Measurements from ENCODE around the gene RASGEF1C.

RASGEF1C gene

GRCh38 chr5:180121826-180122413 lies 87.1 kb downstream of the RASGEF1C start:
- 96% methylated on average over 9 of the region's 9 CpGs for WGBS
- no peak overlapping the region for H3K9ac ChIP-seq (ENCODE audit: low read depth, low read length)
- H3K27me3 ChIP-seq (ENCODE audit: insufficient read depth, low read length), result no peaks in the 10 kb centered on the region
- H3K9me3 ChIP-seq (ENCODE audit: insufficient read depth, low read depth, low read length), result no peaks in the 10 kb centered on the region
- H3K4me1 ChIP-seq (ENCODE audit: insufficient read depth, low read length), result no peaks in the 10 kb centered on the region
- H3K36me3 ChIP-seq (ENCODE audit: insufficient read depth, low read length), result no peaks in the 10 kb centered on the region
- H3K4me3 ChIP-seq (ENCODE audit: low read length), result no peak overlapping the region
- no peak overlapping the region for H3K27ac ChIP-seq (ENCODE audit: low read depth, low read length)

GRCh38 chr5:180120237-180121101 lies 88.5 kb downstream of the RASGEF1C start:
- Histone ChIP-seq H3K4me3 (ENCODE audit: low read length) (no peak overlapping the region), H3K27ac (ENCODE audit: low read depth, low read length) (no peak overlapping the region), H3K9ac (ENCODE audit: low read depth, low read length) (no peak overlapping the region), H3K27me3 (ENCODE audit: insufficient read depth, low read length) (no peaks in the 10 kb centered on the region), H3K9me3 (ENCODE audit: insufficient read depth, low read depth, low read length) (no peaks in the 10 kb centered on the region), H3K4me1 (ENCODE audit: insufficient read depth, low read length) (no peaks in the 10 kb centered on the region), H3K36me3 (ENCODE audit: insufficient read depth, low read length) (no peaks in the 10 kb centered on the region)
- 90% methylated on average over 28 of the region's 28 CpGs for WGBS

- Histone ChIP-seq H3K27ac (ENCODE audit: low read depth, low read length) (no peak overlapping the region), H3K9me3 (ENCODE audit: insufficient read depth, low read depth, low read length) (no peaks in the 10 kb centered on the region), H3K4me1 (ENCODE audit: insufficient read depth, low read length) (no peaks in the 10 kb centered on the region), H3K27me3 (ENCODE audit: insufficient read depth, low read length) (no peaks in the 10 kb centered on the region), H3K9ac (ENCODE audit: low read depth, low read length) (no peak overlapping the region), H3K36me3 (ENCODE audit: insufficient read depth, low read length) (no peaks in the 10 kb centered on the region), H3K4me3 (ENCODE audit: low read length) (no peak overlapping the region)
- WGBS, result 95% methylated on average over 12 of the region's 12 CpGs
Measured at GRCh38 chr5:180119903-180120236, 89.1 kb downstream of the RASGEF1C start.

- Histone ChIP-seq H3K27ac (ENCODE audit: low read depth, low read length) (no peak overlapping the region), H3K27me3 (ENCODE audit: insufficient read depth, low read length) (no peaks in the 10 kb centered on the region), H3K9ac (ENCODE audit: low read depth, low read length) (no peak overlapping the region), H3K4me3 (ENCODE audit: low read length) (no peak overlapping the region), H3K4me1 (ENCODE audit: insufficient read depth, low read length) (no peaks in the 10 kb centered on the region), H3K36me3 (ENCODE audit: insufficient read depth, low read length) (no peaks in the 10 kb centered on the region), H3K9me3 (ENCODE audit: insufficient read depth, low read depth, low read length) (no peaks in the 10 kb centered on the region)
- WGBS, result 92% methylated on average over 23 of the region's 23 CpGs
Measured at GRCh38 chr5:180119031-180119902, 89.7 kb downstream of the RASGEF1C start.

GRCh38 chr5:180118391-180118791 lies 90.6 kb downstream of the RASGEF1C start:
- Histone ChIP-seq H3K9ac (ENCODE audit: low read depth, low read length) (no peak overlapping the region), H3K27ac (ENCODE audit: low read depth, low read length) (no peak overlapping the region), H3K9me3 (ENCODE audit: insufficient read depth, low read depth, low read length) (no peaks in the 10 kb centered on the region), H3K27me3 (ENCODE audit: insufficient read depth, low read length) (no peaks in the 10 kb centered on the region), H3K4me3 (ENCODE audit: low read length) (no peak overlapping the region), H3K4me1 (ENCODE audit: insufficient read depth, low read length) (no peaks in the 10 kb centered on the region), H3K36me3 (ENCODE audit: insufficient read depth, low read length) (no peaks in the 10 kb centered on the region)
- WGBS, result 93% methylated on average over 14 of the region's 14 CpGs

- Histone ChIP-seq H3K36me3 (ENCODE audit: insufficient read depth, low read length) (no peaks in the 10 kb centered on the region), H3K4me1 (ENCODE audit: insufficient read depth, low read length) (no peaks in the 10 kb centered on the region), H3K27me3 (ENCODE audit: insufficient read depth, low read length) (no peaks in the 10 kb centered on the region), H3K27ac (ENCODE audit: low read depth, low read length) (no peak overlapping the region), H3K9me3 (ENCODE audit: insufficient read depth, low read depth, low read length) (no peaks in the 10 kb centered on the region), H3K9ac (ENCODE audit: low read depth, low read length) (no peak overlapping the region), H3K4me3 (ENCODE audit: low read length) (no peak overlapping the region)
- 92% methylated on average over 14 of the region's 14 CpGs for WGBS
Measured at GRCh38 chr5:180117000-180117725, 91.8 kb downstream of the RASGEF1C start.

GRCh38 chr5:180116077-180116999 lies 92.7 kb downstream of the RASGEF1C start:
- Histone ChIP-seq H3K27me3 (ENCODE audit: insufficient read depth, low read length) (no peaks in the 10 kb centered on the region), H3K4me3 (ENCODE audit: low read length) (no peak overlapping the region), H3K36me3 (ENCODE audit: insufficient read depth, low read length) (no peaks in the 10 kb centered on the region), H3K4me1 (ENCODE audit: insufficient read depth, low read length) (no peaks in the 10 kb centered on the region), H3K9me3 (ENCODE audit: insufficient read depth, low read depth, low read length) (no peaks in the 10 kb centered on the region), H3K9ac (ENCODE audit: low read depth, low read length) (no peak overlapping the region), H3K27ac (ENCODE audit: low read depth, low read length) (no peak overlapping the region)
- 92% methylated on average over 31 of the region's 31 CpGs for WGBS

GRCh38 chr5:180115326-180116076 lies 93.5 kb downstream of the RASGEF1C start:
- Histone ChIP-seq H3K36me3 (ENCODE audit: insufficient read depth, low read length) (no peaks in the 10 kb centered on the region), H3K27ac (ENCODE audit: low read depth, low read length) (no peak overlapping the region), H3K9me3 (ENCODE audit: insufficient read depth, low read depth, low read length) (no peaks in the 10 kb centered on the region), H3K27me3 (ENCODE audit: insufficient read depth, low read length) (no peaks in the 10 kb centered on the region), H3K9ac (ENCODE audit: low read depth, low read length) (no peak overlapping the region), H3K4me1 (ENCODE audit: insufficient read depth, low read length) (no peaks in the 10 kb centered on the region), H3K4me3 (ENCODE audit: low read length) (no peak overlapping the region)
- 95% methylated on average over 14 of the region's 14 CpGs for WGBS

GRCh38 chr5:180114304-180115003 lies 94.6 kb downstream of the RASGEF1C start:
- 93% methylated on average over 23 of the region's 23 CpGs for WGBS
- no peak overlapping the region for H3K27ac ChIP-seq (ENCODE audit: low read depth, low read length)
- H3K9ac ChIP-seq (ENCODE audit: low read depth, low read length), result no peak overlapping the region

More at GRCh38 chr5:180114304-180115003, 94.6 kb downstream of the RASGEF1C start:
- H3K4me1 ChIP-seq (ENCODE audit: insufficient read depth, low read length), result no peaks in the 10 kb centered on the region
- H3K36me3 ChIP-seq (ENCODE audit: insufficient read depth, low read length), result no peaks in the 10 kb centered on the region
- no peaks in the 10 kb centered on the region for H3K9me3 ChIP-seq (ENCODE audit: insufficient read depth, low read depth, low read length)
- H3K4me3 ChIP-seq (ENCODE audit: low read length), result no peak overlapping the region
- no peaks in the 10 kb centered on the region for H3K27me3 ChIP-seq (ENCODE audit: insufficient read depth, low read length)
